GM18505 (cell line): Measurements from ENCODE around the gene TMEM236.
"Not testable (repeated sequence)": the region's sequence is repeated elsewhere in the genome, so short reads cannot be mapped to it uniquely, and the experiment has no call there.

ENCODE experiments used
- ATAC-seq: cut with Tn5 transposase; IDR thresholded peaks from one replicate; pipeline ENCODE4 v1.9.1; 2021; ENCODE audit not compliant: unreplicated experiment
- POLR2A ChIP-seq: IDR thresholded peaks from 4 replicates; pipeline ENCODE4 v1.6.1; 2011; ENCODE audit warnings: borderline replicate concordance; ENCODE audit not compliant: insufficient read depth, insufficient read length; ENCODE audit errors: extremely low read depth

Gene TMEM236, protein sequence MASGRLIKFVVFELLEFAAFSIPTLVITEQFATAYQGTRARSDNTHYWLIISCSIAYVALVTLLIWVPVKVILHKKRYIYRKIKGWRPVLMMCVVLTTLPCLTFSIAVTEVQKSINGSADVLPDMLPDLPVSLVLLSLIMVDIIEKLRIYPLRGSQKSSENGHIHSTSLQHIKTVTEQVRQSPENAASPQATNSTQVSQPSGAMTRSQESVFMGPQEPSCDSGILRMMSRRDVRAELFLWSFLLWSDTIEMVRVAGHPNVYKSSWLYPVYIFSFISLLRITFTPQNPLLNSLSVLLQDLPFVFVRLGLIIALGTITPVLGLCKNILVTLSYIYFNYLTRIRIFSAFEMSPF

DNA sequence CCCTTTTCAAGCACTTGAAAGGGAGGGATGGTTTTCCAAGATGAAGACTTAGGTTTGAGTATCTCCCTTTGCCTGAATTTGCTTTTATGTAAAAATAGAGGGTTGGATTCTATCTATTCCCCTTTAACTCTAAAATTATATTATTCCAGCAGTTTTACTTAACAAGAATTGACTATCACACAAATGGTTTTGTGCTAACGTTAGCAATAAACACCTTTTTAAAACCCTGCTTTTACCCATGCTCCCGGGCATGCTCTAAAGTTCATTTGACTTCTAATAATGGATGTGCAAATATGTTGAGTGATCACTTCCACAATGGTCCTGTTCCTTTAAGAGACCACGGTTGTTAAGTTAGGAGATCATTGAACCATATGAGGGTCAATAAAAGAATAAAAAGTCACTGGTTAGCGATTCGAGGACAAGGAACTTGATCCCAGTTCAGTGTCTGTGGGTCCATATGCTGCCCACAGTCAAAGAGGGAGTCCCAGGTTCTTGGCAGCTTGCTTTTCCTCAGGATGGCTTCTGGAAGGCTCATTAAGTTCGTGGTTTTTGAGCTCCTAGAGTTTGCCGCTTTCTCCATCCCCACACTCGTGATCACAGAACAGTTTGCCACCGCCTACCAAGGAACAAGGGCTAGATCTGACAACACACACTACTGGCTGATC is at the start of gene TMEM236:
Gene TMEM236 (plus strand): TSS at position 421 of the 665 bp plus-strand sequence. CDS start 95 bp downstream, at position 516.
- ATAC-seq, result no peak
- TF ChIP-seq POLR2A, result no peak

DNA sequence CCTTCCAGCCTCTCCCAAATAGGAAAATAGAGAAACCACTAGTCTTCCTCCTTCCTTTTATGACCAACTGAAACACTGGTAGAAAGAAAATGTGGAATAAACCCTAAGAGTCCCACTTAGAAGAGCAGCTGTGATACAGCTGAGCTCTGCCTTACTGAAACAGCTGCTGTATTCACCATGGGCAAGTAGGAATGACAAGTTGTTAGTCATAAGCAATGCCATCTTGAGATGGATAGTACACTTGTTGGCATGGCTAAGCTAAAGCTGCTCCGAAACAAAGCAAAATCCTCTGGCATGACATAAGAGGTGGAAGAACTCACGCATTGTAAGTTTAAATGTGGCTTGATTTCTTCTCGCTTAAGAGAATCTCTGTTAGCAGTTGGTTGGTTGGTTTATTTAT is 48.3 kb upstream of the TMEM236 start:
- no peak for ATAC-seq
- TF ChIP-seq POLR2A, result no peak

DNA sequence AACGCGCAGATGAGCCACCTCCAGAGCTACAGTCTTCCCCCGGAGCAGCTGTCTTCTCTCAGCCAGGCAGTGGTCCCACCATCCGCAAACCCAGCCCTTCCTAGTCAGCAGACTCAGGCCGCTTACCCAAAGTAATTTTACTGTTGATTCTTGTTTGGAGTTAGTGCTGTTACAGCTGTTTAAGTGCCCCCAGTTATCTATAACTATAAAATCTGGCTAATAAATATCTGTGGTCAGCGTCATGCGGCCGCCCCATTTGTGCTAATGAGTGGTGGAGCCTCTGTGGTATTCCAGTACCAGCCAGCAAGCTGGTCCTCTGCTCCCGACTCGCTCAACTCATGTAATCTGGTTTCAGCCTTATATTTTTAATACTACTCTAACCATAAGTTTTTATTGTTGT is 43.2 kb upstream of the TMEM236 start:
- ATAC-seq, result no peak
- no peak for TF ChIP-seq POLR2A

DNA sequence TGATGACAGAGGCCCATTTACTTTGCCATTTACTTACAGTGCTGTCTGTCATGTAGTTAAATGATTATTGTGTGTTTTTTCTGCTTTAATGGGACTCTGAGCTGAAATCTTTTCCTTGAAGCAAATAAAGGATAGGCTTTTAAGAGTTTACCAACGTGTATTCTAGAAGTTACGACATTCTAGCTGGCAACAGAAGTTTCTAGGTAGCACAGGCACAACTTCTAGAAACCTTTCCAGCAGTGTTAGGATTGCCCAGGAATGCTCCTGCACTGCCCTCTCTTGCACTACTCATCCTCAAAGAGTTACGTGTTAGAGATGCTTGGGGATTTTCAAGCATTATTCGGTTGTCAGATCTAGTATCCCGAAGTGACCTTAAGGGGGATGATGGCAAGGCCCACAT is 42.5 kb upstream of the TMEM236 start:
- no peak for ATAC-seq
- no peak for TF ChIP-seq POLR2A

DNA sequence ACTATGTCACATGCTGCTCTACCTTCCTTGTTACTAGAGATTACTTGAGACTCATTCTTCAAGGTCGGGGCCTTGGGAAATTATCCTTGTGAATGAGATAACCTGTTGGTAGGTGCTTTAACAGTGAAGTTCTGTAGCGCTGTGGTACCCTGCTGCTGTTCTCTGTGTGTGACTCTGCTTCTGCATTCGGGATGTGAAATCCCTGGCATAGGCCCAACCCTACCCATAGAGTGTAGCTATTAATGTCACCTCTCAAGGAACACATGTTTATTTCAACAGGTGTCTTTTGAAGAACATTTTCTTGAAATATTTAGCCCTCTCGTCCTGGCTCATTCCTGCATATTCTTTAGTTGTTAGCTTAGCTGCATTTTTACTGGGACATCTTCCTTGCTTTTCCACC is 41.8 kb upstream of the TMEM236 start:
- ATAC-seq, result no peak
- no peak for TF ChIP-seq POLR2A

DNA sequence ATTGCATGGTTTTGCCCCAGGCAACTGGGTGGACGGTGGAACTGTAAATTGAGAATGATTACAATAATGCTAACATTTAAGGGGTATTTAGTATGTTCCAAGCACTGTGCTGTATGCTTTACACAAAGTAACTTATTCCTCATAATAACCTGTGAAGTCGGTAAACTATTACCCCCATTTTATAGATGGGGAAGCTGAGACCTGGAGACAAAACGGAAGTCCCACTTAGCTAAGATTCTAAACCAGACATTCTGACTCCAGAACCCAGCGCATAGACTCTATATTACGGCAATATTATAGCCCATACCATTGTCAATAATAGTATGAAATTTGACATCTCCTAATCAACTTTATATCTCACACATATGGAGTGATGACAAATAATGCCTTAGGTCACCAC is 39.9 kb upstream of the TMEM236 start:
- no peak for ATAC-seq

DNA sequence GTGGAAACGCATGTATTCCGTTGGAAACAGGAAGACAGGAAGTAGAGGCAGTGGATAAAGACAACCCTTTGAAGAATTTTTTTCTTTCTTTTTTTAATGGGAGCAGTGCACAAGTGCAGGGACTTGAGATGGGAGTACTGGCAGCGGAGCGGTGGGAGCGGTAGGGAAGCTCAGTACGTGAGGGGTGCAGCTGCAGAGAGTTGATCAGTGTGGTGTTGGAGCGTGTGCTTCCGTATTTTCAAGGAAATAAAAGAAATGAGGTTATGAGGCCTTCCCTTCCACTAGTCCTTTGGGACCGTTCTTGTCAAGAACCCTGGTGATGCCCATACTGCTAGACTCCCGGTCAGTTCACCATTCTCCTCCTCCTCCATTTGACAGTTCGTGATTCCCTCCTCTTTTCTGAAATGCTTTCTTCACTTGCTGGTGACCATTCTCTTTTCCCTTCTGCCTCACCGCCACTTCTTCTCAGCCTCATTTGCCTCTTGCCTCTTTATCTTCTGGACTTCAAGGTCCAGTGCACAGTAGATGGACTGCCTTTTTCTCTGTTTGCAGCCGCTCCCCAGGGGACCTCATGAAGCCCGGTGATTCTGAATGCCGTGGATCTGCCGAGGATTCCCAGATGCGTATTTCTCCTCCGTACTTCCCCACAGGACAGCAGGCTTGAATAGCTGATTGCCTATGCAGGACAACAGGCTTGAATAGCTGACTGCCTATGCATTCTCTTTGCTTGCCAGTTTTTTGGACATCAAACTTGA is 39.1 kb upstream of the TMEM236 start:
- ATAC-seq, result no peak
- no peak for TF ChIP-seq POLR2A

More for the DNA sequence above, 39.9 kb upstream of the TMEM236 start:
- no peak for TF ChIP-seq POLR2A

DNA sequence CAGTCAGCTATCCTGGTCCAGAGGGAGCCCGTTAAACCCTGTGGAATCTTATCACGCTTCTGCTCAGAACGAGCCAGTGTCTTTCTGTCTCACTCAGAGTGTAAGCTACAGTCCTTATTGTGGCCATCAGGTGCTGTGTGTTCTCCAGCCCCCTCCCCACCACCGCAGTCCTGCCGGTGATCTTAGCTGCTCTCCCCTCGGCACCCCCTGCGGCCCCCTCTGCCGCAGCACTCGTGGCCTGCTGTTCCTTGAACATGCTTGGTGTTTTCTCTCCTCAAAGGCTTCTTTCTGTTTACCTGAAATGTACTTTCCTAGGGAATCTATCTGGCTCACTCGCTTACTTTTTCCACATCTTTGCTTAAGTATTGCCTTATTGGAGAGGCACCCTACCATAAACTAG is 38.2 kb upstream of the TMEM236 start:
- no peak for ATAC-seq
- no peak for TF ChIP-seq POLR2A

DNA sequence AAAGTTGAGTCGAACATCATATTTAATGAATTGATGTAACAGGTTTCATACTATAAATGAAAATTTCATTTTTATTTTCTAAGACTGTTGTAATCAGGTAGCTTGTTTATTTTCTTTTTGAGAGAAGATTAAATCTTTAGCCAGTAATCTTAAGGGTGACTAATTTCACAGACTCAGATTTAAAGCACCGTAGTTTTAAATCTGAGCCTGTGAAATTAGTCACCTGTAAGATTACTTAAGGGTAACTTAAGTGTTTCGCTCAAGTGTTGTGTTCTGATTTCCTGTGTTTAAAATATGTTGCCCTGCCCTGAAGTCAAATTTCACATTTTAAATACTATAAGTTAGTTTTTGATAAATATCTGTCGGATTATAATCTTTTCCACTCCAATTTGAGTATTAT is 35.8 kb upstream of the TMEM236 start:
- no peak for ATAC-seq
- no peak for TF ChIP-seq POLR2A

DNA sequence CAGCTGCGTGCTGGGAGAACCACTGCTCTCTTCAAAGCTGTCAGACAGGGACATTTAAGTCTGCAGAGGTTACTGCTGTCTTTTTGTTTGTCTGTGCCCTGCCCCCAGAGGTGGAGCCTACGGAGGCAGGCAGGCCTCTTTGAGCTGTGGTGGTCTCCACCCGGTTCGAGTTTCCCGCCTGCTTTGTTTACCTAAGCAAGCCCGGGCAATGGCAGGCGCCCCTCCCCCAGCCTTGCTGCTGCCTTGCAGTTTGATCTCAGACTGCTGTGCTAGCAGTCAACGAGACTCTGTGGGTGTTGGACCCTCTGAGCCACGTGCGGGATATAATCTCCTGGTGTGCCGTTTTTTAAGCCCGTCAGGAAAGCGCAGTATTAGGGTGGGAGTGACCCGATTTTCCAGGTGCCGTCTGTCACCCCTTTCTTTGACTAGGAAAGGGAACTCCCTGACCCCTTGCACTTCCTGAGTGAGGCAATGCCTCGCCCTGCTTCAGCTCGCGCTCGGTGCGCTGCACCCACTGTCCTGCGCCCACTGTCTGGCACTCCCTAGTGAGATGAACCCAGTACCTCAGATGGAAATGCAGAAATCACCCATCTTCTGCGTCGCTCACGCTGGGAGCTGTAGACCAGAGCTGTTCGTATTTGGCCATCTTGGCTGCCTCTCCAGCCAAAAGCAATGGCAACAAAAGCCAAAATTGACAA is 29.5 kb upstream of the TMEM236 start:
- not testable (repeated sequence) for ATAC-seq

DNA sequence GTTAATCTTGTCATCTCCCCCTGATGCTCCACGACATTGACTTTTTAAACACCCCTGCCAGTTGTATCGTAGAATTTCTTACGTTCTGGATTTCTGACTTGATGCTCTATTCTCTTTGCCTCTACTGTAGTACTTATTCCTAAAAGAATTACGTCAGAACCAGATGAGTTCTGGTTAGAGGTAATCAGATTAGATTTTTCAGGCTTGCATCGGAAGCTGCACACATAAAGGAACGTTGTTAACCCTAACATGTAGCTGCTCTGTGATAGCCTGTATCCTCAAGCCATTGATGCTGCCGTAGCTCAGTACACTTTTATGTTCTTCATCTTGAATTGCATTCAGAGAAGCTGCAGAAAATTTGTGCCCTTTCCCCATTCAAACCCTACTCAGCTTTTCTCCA is 26.3 kb upstream of the TMEM236 start:
- TF ChIP-seq POLR2A, result no peak
- ATAC-seq, result no peak

DNA sequence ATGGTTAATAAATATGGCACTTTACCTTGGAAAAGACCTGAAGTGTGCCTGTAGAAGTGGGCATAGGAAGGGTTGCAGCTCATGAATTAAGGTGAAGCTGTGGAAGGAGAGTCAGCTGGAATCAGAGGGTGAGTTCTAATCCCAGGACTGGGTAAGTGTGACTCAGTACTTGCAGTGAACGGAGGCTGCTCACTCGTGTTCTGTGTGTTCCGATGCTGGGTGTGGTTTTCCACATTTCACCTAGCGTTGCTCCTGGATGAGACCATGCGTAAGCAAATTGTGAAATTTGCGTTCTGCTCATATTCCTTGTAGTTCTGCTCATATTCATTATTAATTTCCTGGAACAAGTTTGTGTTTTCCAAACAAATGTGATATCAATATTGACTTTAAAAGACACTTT is 22.4 kb upstream of the TMEM236 start:
- no peak for ATAC-seq
- TF ChIP-seq POLR2A, result no peak

DNA sequence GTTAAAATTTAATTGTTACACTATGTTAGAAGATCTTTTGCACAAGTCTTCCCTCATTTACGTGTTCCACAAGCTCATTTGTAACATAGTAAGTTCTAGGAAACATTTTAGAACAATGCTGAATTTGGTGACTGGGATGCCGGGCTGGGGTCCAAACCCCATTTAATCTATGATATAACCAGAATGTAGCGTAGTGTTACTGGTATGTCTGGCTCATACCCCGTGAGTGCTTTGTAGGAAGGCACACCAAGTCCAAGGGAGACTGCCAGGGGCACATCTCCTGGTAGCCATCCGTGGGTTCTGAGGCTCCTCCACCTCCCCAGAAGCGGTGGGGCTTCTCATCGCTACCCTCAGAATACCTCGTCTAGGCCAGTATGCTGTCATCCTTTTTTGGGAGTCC is 21.3 kb upstream of the TMEM236 start:
- ATAC-seq, result no peak
- TF ChIP-seq POLR2A, result no peak
